Measurements from ENCODE around the gene ECSIT.
A peak's percentile ranks its signal among the peaks of the same experiment; 100 is the strongest.
"Not testable (repeated sequence)": the region's sequence is repeated elsewhere in the genome, so short reads cannot be mapped to it uniquely, and the experiment has no call there.

ECSIT gene

DNA sequence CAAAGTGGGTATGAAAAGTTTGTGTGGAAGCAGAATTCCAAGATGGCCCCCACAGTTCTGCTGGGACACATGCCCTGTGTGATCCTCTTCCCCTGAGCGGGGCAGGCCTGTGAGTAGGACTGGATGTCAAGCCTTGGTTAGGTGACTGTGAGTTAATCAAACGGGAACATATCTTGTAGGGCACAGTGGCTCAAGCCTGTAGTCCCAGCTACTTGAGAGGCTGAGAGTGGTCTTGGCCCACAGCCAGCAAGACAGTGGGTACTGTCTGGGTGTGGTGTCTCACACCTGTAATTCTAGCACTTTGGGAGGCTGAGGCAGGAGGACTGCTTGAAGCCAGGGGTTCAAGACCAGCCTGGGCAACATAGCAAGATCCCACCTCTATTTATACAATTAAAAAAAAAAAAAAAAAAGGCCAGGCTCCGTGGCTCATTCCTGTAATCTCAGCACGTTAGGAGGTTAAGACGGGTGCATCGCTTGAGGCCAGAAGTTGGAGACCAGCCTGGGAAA, 29.7 kb downstream of the ECSIT start:
- DNase-seq: no peak

DNA sequence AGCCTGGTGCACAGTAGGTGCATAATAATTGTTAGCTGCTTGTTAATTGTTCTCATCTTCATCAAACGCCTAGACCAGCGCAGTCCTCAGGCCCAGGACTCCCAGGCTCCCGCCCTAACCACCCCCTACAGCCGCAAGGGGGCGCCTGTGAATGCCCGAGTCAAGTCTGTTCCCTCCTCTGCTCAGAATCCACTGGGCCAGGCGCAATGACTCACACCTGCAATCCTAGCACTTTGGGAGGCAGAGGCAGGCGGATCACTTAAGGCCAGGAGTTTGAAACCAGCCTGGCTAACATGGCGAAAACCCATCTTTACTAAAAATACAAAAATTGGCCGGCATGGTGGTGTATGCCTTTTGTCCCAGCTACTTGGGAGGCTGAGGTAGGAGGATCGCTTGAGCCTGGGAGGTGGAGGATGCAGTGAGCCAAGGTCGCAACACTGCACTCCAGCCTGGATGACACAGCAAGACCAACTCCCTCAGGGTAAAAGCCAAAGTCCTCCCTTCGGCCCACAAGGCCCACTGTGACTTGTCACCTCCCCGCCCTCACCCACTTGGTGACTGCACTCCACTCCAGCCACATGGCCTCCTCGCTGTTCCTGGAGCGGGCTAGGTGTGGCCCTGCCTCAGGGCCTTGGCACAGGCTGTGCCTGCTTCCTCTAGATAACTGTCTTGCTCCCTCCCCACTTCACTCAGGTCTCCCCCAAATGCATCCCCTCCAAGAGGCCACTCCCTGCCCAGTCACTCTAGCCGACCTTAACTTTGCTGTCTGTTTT, 32.4 kb downstream of the ECSIT start:
- DNase-seq: peak; percentile 25 to 34

DNA sequence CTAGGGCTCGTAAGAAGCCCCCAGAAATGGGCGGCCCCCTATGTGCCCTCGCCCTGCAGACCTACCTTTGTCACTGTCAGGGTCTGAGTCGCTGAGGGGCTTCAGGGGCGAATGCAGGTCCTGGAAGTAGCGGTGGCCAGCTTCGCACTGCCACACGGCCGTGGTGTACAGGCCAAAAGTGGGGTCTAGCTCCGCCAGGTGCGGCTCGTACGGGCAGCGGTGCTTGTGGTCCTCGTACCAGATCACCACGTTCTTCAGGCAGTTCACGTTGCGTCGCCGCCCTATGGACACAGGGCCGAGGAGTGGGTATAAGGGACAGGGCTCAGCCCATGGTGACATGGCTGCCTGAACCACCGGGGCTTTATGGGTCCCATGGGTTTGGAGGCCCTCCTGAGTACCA, 33.0 kb downstream of the ECSIT start:
- DNase-seq: no peak

- DNase-seq: no peak
Observed at GRCh38 chr19:11495481-11495880, 33.5 kb downstream of the ECSIT start.

- no peak for DNase-seq
Observed at GRCh38 chr19:11494634-11495285, 34.2 kb downstream of the ECSIT start.

- no peak for DNase-seq
Observed at GRCh38 chr19:11489378-11489777, 39.6 kb downstream of the ECSIT start.

DNA sequence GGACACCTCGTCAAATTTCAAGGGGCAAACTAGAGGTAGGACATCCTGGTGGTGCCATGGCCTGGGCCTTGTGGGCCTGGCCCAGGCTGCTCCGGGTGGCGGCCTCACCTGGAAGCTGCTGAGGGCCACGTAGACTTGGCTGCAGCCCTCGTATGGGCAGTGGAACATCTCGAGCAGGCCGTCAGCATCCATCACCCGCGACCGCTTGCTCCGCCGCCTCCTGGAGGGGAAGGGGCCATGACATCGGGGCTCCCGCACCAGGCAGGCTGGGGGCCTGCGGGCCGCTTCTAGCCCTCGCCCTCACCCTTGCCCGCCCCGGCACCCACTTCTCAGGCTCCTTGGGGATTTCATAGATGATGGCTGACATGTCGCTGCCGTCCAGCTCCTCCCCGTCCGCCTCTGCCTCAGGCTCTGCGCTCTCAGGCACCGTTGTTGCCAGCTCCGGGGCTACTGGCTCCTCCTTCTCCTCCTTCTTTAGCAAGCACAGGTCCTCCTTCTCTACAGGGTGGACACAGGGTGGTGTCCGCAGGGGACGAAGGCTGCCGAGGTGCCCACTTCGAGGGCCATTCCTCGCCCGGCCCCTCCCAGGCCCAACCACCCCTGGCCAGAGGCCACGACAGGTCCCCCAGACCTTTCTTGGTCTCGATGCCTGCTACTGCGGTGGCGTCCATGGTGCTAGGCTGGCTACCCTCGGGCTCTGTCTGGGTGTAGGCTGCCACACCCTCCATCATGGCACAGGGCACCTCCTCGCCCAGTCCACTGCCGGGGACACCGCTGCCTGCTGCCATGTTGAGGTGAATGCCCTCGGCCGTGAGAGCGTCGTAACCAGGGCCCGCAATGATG, 42.1 kb downstream of the ECSIT start:
- no peak for DNase-seq

DNA sequence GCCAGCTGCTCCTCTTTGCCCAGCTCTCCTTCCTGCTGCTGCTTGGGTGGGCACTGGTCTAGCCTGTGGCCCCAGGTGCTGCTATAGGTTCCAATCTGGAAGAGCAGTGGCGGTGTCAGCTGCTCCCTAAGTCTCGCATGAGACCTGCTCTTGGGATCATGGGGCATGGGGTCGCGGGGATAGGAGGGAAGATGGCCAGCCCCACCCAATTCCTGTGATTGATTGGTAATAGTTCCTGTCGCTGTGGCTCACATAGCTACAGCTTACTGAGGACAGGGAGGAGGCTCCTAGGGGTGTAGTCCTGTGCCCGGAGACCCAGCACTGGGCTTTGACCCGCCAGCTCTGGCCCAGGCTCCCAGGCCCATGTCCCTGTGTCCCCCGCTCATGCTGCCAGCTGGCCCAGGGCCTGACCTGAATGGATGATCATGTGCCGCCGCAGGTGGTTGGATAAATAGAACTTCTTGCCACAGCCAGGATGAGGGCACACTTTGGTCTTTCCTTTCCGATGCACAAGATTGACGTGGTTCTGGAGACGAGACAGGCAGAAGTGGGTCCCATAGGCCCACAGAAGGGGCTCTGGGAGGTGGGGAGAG, 43.6 kb downstream of the ECSIT start:
- no peak for DNase-seq

- no peak for DNase-seq
Observed at GRCh38 chr19:11483366-11484111, 45.4 kb downstream of the ECSIT start.

GRCh38 chr19:11482384-11483050, 46.4 kb downstream of the ECSIT start:
- peak; percentile 83 to 85 for DNase-seq

DNA sequence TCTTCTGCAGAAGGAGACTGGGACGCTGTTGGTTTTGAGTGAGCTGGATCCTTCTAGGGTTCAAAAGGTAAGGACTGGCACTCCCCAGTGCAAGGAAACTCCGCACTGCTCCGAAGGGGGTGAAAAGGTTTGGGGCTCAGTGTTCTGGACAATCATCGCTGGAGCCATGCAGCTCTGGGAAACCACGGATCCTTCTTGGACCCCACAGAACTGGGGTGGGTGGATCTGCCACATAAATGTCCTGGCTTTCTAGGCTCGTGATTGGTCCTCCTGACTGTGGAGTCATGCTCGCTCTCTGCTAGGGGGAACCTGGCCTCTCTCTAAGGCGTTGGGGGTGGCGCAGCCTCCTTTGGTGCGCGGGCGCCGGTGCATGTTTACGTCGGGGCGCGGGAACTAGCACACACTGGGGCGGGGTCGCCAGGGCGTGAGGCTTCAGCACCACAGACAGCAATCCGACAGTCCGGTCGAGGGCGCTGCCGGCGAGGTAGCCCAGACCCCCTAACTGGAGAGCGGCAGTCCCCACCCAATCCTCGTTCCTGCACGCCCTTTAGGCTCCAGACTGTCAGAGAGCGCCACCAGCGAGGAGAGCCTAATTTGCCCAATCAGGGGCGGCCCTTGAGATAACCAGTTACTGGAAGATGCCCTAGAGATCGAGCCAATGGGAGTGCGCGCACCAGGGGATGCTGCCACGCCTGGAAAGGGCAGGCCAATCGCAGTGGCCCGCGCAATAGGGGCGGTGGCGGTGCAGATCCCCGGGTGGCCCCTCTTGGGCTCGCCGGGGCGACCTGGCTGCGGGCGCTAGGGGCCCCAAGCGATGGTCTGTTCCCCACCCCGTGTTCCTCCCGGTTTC, 47.2 kb downstream of the ECSIT start:
- peak; percentile 92 to 95 for DNase-seq

DNA sequence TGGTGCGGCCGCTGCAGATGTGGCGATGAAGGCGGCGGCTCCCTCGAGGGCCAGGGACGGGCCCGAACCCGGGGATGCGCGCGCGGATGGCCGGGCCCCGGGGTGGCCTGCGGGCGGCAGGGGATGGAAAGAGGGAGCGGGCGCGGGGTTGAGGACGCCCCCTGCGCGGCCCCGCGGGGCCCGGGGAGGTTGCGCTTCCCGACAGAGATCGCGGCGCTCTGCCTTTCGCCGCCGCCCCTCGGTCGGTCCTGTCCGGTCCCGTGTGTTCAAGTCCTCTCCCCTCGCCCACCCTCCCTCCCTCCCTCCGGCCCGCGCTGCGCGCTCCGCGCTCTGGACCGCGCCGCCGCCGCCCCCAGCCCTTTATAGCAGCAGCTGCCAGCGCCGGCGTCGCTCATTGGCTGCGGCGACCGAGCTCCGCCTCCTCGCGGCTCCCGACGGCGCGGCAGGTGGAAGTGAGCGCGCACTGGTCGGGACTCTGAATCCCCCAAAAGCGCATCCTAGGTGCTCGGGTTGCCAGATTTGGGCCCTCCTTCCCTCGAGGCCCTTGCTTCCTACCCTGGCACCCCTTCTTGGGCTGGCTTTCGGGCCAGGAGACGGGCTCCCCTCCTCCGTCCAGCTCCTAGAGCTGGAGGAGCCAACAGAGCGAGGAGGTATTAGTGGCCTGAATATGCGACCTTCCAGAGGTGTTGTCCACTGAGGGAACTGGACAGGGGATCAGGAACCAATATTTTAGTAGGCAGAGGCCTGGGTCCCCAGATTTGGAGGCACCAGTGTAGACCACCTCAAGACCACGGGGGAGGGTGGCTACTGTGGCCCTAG, 48.0 kb downstream of the ECSIT start, which contains the start of gene ELAVL3:
Gene ELAVL3 (minus strand): TSS at position 332 of the 819 bp plus-strand sequence. CDS start 438 bp downstream, outside the sequence.
- DNase-seq: peak; percentile 64 to 69

DNA sequence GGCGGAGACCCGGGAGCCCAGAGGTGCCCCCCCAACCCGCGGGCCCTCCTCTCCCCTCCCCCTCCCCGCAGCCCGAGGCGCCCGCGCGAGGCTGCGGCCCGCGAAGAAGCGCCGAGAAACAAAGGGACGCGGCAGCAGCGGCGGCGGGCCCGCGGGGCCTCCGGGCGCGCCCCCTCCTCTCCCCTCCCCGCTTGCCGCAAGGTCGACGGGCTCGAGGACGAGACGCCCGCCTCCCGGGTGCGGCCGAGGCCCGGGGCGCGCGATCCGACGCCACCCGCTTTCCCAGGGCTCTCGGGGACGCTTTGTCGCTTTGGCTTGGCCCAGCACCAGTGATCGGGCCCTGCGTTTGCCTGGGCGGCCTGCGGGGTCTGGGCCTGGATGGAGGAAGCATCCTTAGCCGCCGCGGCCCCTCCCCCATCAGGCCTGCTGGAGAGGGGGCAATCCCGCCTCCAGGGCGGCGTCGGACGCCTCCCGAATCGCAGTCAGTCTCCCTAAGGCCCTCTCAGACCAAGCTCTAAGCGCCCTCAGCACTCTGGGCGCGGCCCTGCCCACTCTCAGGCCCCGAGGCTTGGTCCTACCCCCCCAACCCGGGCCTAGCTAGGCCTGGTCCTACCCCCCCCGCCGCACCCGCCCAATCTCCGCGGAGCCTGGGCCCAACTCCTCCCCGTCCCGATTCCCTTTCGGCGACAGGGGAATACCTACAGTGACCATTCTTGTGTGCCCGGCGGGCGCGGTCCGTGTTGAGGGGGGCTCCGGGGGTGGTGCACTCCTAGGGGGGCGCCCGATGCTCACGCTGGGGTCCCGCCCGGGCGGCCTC, 48.8 kb downstream of the ECSIT start:
- peak in 1 of 2 experiments; percentile 30 for DNase-seq

- peak; percentile 78 to 81 for DNase-seq
Observed at GRCh38 chr19:11479090-11479897, 49.6 kb downstream of the ECSIT start.

DNA sequence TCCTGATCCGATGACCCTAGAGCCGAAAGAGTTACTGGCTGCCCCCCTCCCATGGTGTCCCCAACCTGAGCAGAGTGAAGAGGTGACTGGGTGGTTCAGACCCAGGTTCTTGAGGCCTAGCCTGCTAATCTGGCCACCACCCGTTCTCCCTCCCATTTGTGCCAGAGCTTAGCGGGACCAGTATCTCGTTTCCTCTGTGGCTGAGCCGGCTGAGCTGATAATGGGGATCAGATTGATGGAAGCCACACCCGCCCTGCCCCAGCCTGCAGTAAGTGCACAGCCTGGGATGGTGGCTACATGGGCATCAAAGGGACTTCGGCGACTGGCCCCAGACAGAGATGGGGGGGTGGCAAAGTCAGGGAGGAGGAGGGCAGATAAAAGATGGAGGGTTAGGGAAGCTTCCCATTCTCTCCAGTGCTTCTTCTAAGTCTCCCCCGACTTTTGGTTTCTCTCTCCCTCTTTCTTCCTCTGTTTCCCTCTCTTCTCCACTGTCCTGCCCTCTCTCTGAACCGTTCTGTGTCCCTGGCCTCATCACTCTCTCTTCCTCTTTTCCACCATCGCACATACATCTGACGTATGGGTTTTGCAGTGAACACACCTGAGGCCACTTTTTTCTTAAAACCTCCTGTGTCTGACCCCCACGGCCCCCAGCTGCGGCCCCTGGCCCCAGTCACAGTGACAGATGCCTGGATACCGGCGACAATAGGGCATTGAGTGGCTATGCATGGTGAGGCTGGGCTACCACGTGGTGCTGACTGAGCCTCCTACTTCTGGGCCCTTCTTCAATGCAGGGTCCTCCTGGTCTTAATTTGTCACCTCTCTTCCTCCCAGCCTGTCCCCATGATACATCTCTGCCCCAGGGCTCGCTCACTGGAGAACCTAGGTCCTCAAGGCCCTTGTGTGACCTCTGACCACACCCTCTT, 50.5 kb downstream of the ECSIT start:
- no peak for DNase-seq

DNA sequence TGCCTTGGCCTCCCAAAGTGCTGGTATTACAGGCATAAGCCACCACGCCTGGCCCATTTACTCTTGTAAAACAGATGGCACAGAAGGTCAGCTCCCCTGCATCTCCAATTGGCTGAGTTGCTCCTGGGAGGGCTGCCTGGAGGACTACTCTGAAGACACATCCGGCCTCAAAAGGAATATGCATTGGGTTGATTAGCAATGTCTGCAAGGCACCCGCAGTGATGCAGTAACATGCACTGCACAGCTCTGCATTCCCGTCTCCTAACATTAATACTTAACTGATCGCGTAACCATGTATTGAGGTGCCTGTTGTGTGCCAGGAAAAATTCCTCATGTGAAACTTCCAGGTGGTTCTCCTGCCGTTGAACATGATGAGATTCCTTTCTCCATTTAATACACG, 53.1 kb downstream of the ECSIT start:
- DNase-seq: no peak

- DNase-seq: not testable (repeated sequence)
Observed at GRCh38 chr19:11475343-11475742, 53.6 kb downstream of the ECSIT start.

Data from NCI-H2081 (cell line).